K562 (cell line): ENCODE results near the gene CLASP1. TPM values are rescaled to one million over a fixed set of nuclear protein-coding genes. Genes with fewer than 3 reads are reported as not detected.

Experiments
- ATAC-seq: fragments of 200-7000 bp; cut with Tn5 transposase; 3 replicates; pipeline ENCODE4 v1.9.1; 2020; ENCODE audit warnings: moderate library complexity
- BruUV-seq: library from RNA; stranded (reverse); fragments of 400-500 nt; replicated peaks from 2 replicates; lab custom pipeline; 2021; lab: Mats Ljungman, UMichigan
- CTCF ChIA-PET: fragments of 300-600 bp; formaldehyde crosslinking; extraction: SDS; loops from one replicate; lab custom pipeline; 2021; ENCODE audit warnings: low intra/inter-chr PET ratio; lab: Yijun Ruan, JAX
- POLR2A ChIA-PET: fragments of 300-600, 350-650 bp; sonication (Branson Sonifier 250); formaldehyde crosslinking; extraction: SDS; loops from one replicate; lab custom pipeline; 2021; ENCODE audit warnings: antibody characterized with exemption, inconsistent platforms; lab: Yijun Ruan, JAX
- DNase-seq, 4 experiments: peaks; one replicate each; pipeline versions ENCODE4 v3.0.0 to v3.0.0-alpha.2; 2011 to 2018; ENCODE audit warnings: low spot score in 3 of 4, mixed read lengths in 3 of 4; ENCODE audit errors: extremely low read depth in 1 of 4
- FAIRE-seq: peaks from 2 replicates; lab custom pipeline; 2011; peaks lifted over from hg19 to GRCh38; lab: Jason Lieb, UNC
- H2AFZ ChIP-seq: 2 replicates; pipeline ENCODE4 v1.6.0; 2011; ENCODE audit warnings: low read depth, low read length, control low read depth, inconsistent platforms
- H3K27ac ChIP-seq: fragments of 200-600 bp; 3 replicates; pipeline ENCODE4 v1.8.0; 2011; ENCODE audit warnings: low read depth, mild to moderate bottlenecking, control low read depth, inconsistent platforms, low read length, moderate library complexity, mixed read lengths; ENCODE audit errors: extremely low read depth
- H3K27me3 ChIP-seq, 2 experiments: fragments of 300-600 bp in 1 of 2; 2 replicates in 1 of 2; 3 replicates in 1 of 2; pipeline versions ENCODE4 v1.6.0 to v1.8.0; 2011; ENCODE audit warnings: inconsistent platforms in 2 of 2, low read length in 2 of 2, mild to moderate bottlenecking in 1 of 2, mixed read lengths in 1 of 2, moderate library complexity in 1 of 2; ENCODE audit not compliant: control insufficient read depth in 2 of 2, insufficient read depth in 2 of 2
- H3K36me3 ChIP-seq: fragments of 300-600 bp; 3 replicates; pipeline ENCODE4 v1.8.0; 2011; ENCODE audit warnings: mild to moderate bottlenecking, low read length, inconsistent platforms; ENCODE audit not compliant: control insufficient read depth, insufficient read depth
- H3K4me1 ChIP-seq, 2 experiments: fragments of 200-600 bp in 1 of 2; replicated peaks in 1 of 2; 2 replicates in 1 of 2; 3 replicates in 1 of 2; pipeline versions ENCODE4 v1.5.1 to v1.8.0; 2011; ENCODE audit warnings: inconsistent platforms in 2 of 2, low read length in 2 of 2, mild to moderate bottlenecking in 1 of 2, mixed read lengths in 1 of 2, moderate library complexity in 1 of 2; ENCODE audit not compliant: control insufficient read depth in 2 of 2, insufficient read depth in 2 of 2
- H3K4me2 ChIP-seq: 2 replicates; pipeline ENCODE4 v1.6.1; 2011; ENCODE audit warnings: low read length, control low read depth, inconsistent platforms, mixed read lengths; ENCODE audit not compliant: insufficient read depth
- H3K4me3 ChIP-seq: fragments of 200-600 bp; sonication (generic), shearing (Covaris generic); 2 replicates; pipeline ENCODE4 v1.5.1; 2016; ENCODE audit warnings: control low read depth, inconsistent platforms
- H3K79me2 ChIP-seq: fragments of 200-600 bp; 3 replicates; pipeline ENCODE4 v1.8.0; 2011; ENCODE audit warnings: low read length, inconsistent platforms; ENCODE audit not compliant: control insufficient read depth, insufficient read depth
- H3K9ac ChIP-seq, 2 experiments: 2 replicates each; pipeline versions ENCODE4 v1.6.0 to v1.6.1; 2011; ENCODE audit warnings: low read depth in 2 of 2, low read length in 2 of 2, control low read depth in 1 of 2, inconsistent platforms in 1 of 2, mild to moderate bottlenecking in 1 of 2, mixed read lengths in 1 of 2; ENCODE audit not compliant: insufficient read depth in 1 of 2
- H3K9me1 ChIP-seq: one replicate; pipeline ENCODE4 v1.6.0; 2011; ENCODE audit warnings: inconsistent platforms, mild to moderate bottlenecking, low read length, moderate library complexity; ENCODE audit not compliant: control insufficient read depth, insufficient read depth
- H3K9me3 ChIP-seq: replicated peaks from 2 replicates; pipeline ENCODE4 v1.5.1; 2011; ENCODE audit warnings: low read depth, low read length, inconsistent platforms; ENCODE audit not compliant: control insufficient read depth, insufficient read depth
- H4K20me1 ChIP-seq: replicated peaks from 2 replicates; pipeline ENCODE4 v1.6.1; 2011; ENCODE audit warnings: low read length, inconsistent platforms, mixed read lengths; ENCODE audit not compliant: control insufficient read depth, insufficient read depth
- CSDE1 ChIP-seq, 2 experiments: fragments of 450-650 bp; IDR thresholded peaks; 2 replicates each; pipeline ENCODE4 v1.6.1; 2016; ENCODE audit warnings: mild to moderate bottlenecking in 1 of 2
- EGR1 ChIP-seq: fragments of 450-650 bp; conservative IDR thresholded peaks from 2 replicates; pipeline ENCODE4 v1.6.1; 2017; ENCODE audit warnings: mild to moderate bottlenecking
- ETV5 ChIP-seq: sonication (generic); formaldehyde crosslinking; IDR thresholded peaks from 2 replicates; pipeline ENCODE4 v1.4.0; 2020; ENCODE audit warnings: low read depth, mild to moderate bottlenecking, missing genetic modification reagents
- FOSL1 ChIP-seq: fragments of 200-800 bp; sonication (Bioruptor generic); conservative IDR thresholded peaks from 2 replicates; pipeline ENCODE4 v1.6.1; 2016; ENCODE audit warnings: missing genetic modification characterization, missing compliant biosample characterization
- FOXJ3 ChIP-seq: sonication (generic); formaldehyde crosslinking; IDR thresholded peaks from 2 replicates; pipeline ENCODE4 v1.4.0; 2020; ENCODE audit warnings: mild to moderate bottlenecking, missing genetic modification reagents
- ILK ChIP-seq: fragments of 450-650 bp; IDR thresholded peaks from 2 replicates; pipeline ENCODE4 v1.6.1; 2016; ENCODE audit warnings: missing genetic modification characterization, low read depth, mild to moderate bottlenecking, missing compliant biosample characterization, moderate library complexity, borderline replicate concordance
- JUNB ChIP-seq: fragments of 450-650 bp; formaldehyde crosslinking; conservative IDR thresholded peaks from 2 replicates; pipeline ENCODE4 v1.4.0; 2020; ENCODE audit warnings: mild to moderate bottlenecking
- PHF21A ChIP-seq: fragments of 450-650 bp; IDR thresholded peaks from 2 replicates; pipeline ENCODE4 v1.6.1; 2017; ENCODE audit warnings: low read depth, borderline replicate concordance
- RBM17 ChIP-seq: fragments of 200-400 bp; formaldehyde crosslinking; IDR thresholded peaks from 2 replicates; pipeline ENCODE4 v1.6.1; 2017; ENCODE audit warnings: low read depth, mild to moderate bottlenecking, low read length, borderline replicate concordance
- SRSF7 ChIP-seq: fragments of 200-400 bp; formaldehyde crosslinking; optimal IDR thresholded peaks from 2 replicates; pipeline ENCODE3; 2017; ENCODE audit warnings: mild to moderate bottlenecking, low read depth, low read length
- STAT5B ChIP-seq: fragments of 250-450 bp; sonication (Bioruptor Pico); IDR thresholded peaks from 2 replicates; pipeline ENCODE4 v1.8.0; 2021; ENCODE audit warnings: mild to moderate bottlenecking, inconsistent platforms
- ZKSCAN3 ChIP-seq: fragments of 250-450 bp; sonication (Bioruptor Pico); IDR thresholded peaks from 2 replicates; pipeline ENCODE4 v1.4.0; 2020
- ZNF3 ChIP-seq: fragments of 250-450 bp; sonication (Bioruptor Pico); IDR thresholded peaks from 2 replicates; pipeline ENCODE4 v1.5.0; 2021; ENCODE audit warnings: mild to moderate bottlenecking, moderate library complexity
- ZNF41 ChIP-seq: fragments of 250-450 bp; sonication (Bioruptor Pico); conservative IDR thresholded peaks from 2 replicates; pipeline ENCODE4 v1.4.0; 2020; ENCODE audit warnings: mild to moderate bottlenecking
- WGBS: fragments of 100-300 bp; shearing (Covaris generic); methylation state at CpG from one replicate; pipeline ENCODE4 v1.1.6; 2016; ENCODE audit warnings: low coverage, mixed read lengths; ENCODE audit not compliant: insufficient coverage; ENCODE audit errors: missing lambda C conversion rate; 5-methylcytosine and 5-hydroxymethylcytosine counted together
- in situ Hi-C: fragments of 300-500 bp; cut with MboI; formaldehyde crosslinking; loops from 4 replicates; pipeline ENCODE4 v1.15.0; 2018; ENCODE audit warnings: inconsistent platforms, mixed read lengths
- intact Hi-C: fragments of 100-400 bp; cut with micrococcal nuclease; formaldehyde crosslinking; loops from 2 replicates; pipeline ENCODE4 v1.14.2; 2022
- polyA plus RNA-seq, 8 experiments: library from polyadenylated mRNA; depleted of rRNA in 4 of 8; stranded (reverse) in 5 of 8; unstranded in 3 of 8; fragments of >200 nt; fragmentation: Nextera tagmentation in 2 of 8; fragmentation: Illumina TruSeq in 1 of 8; extraction: Ambion mirVana in 2 of 8; extraction: Trizol in 1 of 8; gene quantifications; 2 replicates each; pipeline versions ENCODE4 v1.2.1 to v1.2.3, GENCODE V29; 2011 to 2014; ENCODE audit warnings: inconsistent platforms in 1 of 8, missing spikeins in 1 of 8
- total RNA-seq, 7 experiments: library from RNA; depleted of rRNA in 6 of 7; stranded (reverse); fragments of >200 nt in 6 of 7; fragmentation: Illumina TruSeq in 2 of 7; extraction: Trizol in 2 of 7; gene quantifications; 2 replicates each; pipeline versions ENCODE4 v1.2.1 to v1.2.3, GENCODE V29; 2011 to 2021; ENCODE audit warnings: low replicate concordance in 1 of 7
- TF ChIP-seq, protein P1 (sequence below): fragments of 450-650 bp; formaldehyde crosslinking; IDR thresholded peaks from 2 replicates; pipeline ENCODE4 v1.4.0; 2020; ENCODE audit warnings: mild to moderate bottlenecking, moderate library complexity
- TF ChIP-seq, protein P2 (sequence below): sonication (generic); formaldehyde crosslinking; IDR thresholded peaks from 2 replicates; pipeline ENCODE4 v1.8.0; 2023; ENCODE audit warnings: mild to moderate bottlenecking, missing genetic modification reagents
- TF ChIP-seq, protein P3 (sequence below), 2 experiments: IDR thresholded peaks in 1 of 2; conservative IDR thresholded peaks in 1 of 2; 2 replicates each; pipeline ENCODE4 v1.6.1; 2016; ENCODE audit warnings: low read depth in 2 of 2, mild to moderate bottlenecking in 1 of 2, missing compliant biosample characterization in 1 of 2, missing genetic modification characterization in 1 of 2, moderate library complexity in 1 of 2

CLASP1 gene
- total and polyA plus RNA-seq, 9 of the 15 experiments (the other 6 are each of a cell fraction or from before 2014, with no cell fraction given), result 1.7 to 40.3 (median 20.7) TPM

DNA sequence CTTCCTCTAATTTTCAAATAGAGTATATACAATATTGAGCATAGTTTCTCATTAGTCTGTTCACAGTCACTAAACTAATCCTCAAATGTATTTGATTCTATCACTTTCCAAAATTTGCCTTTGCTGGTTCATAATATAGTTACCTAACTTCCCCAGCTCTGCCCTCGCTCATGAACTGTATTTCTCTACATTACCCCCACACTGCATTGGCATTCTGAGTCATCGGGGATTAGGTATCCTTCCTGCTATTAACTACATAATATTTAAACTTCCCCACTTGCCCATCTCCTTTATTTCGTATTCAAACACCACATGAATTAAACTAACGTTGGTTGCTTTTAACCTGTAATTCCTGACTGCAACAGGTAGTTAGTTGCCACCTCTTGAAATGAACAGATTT is 14.8 kb upstream of the CLASP1 start (continued):
- TF ChIP-seq, protein P1, sequence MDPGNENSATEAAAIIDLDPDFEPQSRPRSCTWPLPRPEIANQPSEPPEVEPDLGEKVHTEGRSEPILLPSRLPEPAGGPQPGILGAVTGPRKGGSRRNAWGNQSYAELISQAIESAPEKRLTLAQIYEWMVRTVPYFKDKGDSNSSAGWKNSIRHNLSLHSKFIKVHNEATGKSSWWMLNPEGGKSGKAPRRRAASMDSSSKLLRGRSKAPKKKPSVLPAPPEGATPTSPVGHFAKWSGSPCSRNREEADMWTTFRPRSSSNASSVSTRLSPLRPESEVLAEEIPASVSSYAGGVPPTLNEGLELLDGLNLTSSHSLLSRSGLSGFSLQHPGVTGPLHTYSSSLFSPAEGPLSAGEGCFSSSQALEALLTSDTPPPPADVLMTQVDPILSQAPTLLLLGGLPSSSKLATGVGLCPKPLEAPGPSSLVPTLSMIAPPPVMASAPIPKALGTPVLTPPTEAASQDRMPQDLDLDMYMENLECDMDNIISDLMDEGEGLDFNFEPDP (CRISPR knock-in tag), result no peak
- TF ChIP-seq PHF21A, result no peak
- TF ChIP-seq ZKSCAN3 (CRISPR knock-in tag), result no peak
- TF ChIP-seq ETV5 (CRISPR knock-in tag), result no peak
- TF ChIP-seq, all 486 proteins: peak for 0

DNA sequence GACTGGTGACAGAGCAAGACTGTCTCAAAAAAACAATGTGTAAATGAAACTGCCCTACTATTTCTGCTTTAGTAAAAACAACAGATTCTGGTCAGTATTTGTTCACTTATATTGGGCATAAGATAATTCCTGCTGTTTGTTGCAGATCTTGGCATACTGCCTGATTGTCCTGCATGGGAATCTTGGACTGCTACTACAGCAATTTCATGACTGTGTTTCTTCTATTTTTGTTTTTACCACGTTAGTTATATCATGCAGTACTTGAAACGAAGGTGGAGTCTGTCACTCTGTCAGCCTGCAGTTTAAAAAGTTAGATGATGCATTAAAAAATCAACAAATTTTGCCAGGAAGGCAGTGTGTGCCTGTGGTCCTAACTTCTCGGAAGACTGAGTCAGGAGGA is 14.2 kb upstream of the CLASP1 start:
- Histone ChIP-seq H3K4me3 (no peak overlapping the region), H3K9ac (no peak overlapping the region), H3K79me2 (no peaks in the 10 kb centered on the region), H3K4me1 (no peaks in the 10 kb centered on the region), H3K4me2 (no peak overlapping the region), H3K27ac (no peak overlapping the region), H4K20me1 (no peaks in the 10 kb centered on the region), H3K27me3 (no peaks in the 10 kb centered on the region), H2AFZ (no peak overlapping the region), H3K36me3 (peaks cover 3% of the 10 kb centered on the region; the same call in 1 of the 3 replicates), H3K9me3 (no peaks in the 10 kb centered on the region), H3K9me1 (no peaks in the 10 kb centered on the region)
- POLR2A ChIA-PET, result no interaction called here
- TF ChIP-seq, protein P2, sequence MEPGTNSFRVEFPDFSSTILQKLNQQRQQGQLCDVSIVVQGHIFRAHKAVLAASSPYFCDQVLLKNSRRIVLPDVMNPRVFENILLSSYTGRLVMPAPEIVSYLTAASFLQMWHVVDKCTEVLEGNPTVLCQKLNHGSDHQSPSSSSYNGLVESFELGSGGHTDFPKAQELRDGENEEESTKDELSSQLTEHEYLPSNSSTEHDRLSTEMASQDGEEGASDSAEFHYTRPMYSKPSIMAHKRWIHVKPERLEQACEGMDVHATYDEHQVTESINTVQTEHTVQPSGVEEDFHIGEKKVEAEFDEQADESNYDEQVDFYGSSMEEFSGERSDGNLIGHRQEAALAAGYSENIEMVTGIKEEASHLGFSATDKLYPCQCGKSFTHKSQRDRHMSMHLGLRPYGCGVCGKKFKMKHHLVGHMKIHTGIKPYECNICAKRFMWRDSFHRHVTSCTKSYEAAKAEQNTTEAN (CRISPR knock-in tag), result no peak
- TF ChIP-seq RBM17 (no peak), FOXJ3 (no peak), SRSF7 (no peak), ZNF41 (CRISPR knock-in tag) (no peak), CSDE1 (IDR thresholded peaks at IDR 0.05) (no peak), FOSL1 (tag) (no peak), EGR1 (no peak), JUNB (CRISPR knock-in tag) (no peak), ILK (tag) (no peak), STAT5B (CRISPR knock-in tag) (no peak), ZNF3 (no peak)
- TF ChIP-seq, protein P3, sequence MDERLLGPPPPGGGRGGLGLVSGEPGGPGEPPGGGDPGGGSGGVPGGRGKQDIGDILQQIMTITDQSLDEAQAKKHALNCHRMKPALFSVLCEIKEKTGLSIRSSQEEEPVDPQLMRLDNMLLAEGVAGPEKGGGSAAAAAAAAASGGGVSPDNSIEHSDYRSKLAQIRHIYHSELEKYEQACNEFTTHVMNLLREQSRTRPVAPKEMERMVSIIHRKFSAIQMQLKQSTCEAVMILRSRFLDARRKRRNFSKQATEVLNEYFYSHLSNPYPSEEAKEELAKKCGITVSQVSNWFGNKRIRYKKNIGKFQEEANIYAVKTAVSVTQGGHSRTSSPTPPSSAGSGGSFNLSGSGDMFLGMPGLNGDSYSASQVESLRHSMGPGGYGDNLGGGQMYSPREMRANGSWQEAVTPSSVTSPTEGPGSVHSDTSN (CRISPR knock-in tag; IDR thresholded peaks at IDR 0.05; ENCODE audit: low read depth), result no peak
- TF ChIP-seq, protein P3 (tag; conservative IDR thresholded peaks at IDR 0.05; ENCODE audit: low read depth), result no peak
- BruUV-seq, result no TSS peak
- in situ Hi-C loops (no loop called here), intact Hi-C loops (no loop called here)
- no peak for DNase-seq
- no peak for FAIRE-seq
- CTCF ChIA-PET, result no interaction called here
- WGBS, result 37% methylated on average over 3 of the region's 3 CpGs
- no peak for ATAC-seq
